Measurements from ENCODE around the gene GHRH.
A peak's percentile ranks its signal among the peaks of the same experiment; 100 is the strongest.

Gene GHRH

GRCh38 chr20:37290158-37290810 is 28.7 kb upstream of the GHRH start:
- DNase-seq: no peak

DNA sequence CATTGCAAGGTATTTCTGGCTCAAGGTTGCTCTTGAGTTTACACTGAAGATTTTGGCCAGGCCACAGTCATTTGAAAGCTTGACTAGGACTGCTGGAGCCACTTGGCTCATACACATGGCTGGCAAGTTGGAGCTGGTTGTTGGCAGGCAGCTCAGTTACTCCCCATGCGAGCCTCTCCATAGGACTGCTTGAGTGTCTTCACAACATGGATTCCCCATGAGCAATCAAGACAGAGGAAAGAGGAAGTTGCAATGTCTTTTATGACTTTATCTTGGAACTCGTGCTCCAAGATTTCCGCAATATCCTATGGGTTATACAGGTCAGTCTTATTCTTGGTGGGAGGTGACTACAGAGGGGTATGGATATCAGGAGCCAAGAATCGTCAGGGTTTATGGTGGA is 26.5 kb upstream of the GHRH start:
- no peak for DNase-seq

DNA sequence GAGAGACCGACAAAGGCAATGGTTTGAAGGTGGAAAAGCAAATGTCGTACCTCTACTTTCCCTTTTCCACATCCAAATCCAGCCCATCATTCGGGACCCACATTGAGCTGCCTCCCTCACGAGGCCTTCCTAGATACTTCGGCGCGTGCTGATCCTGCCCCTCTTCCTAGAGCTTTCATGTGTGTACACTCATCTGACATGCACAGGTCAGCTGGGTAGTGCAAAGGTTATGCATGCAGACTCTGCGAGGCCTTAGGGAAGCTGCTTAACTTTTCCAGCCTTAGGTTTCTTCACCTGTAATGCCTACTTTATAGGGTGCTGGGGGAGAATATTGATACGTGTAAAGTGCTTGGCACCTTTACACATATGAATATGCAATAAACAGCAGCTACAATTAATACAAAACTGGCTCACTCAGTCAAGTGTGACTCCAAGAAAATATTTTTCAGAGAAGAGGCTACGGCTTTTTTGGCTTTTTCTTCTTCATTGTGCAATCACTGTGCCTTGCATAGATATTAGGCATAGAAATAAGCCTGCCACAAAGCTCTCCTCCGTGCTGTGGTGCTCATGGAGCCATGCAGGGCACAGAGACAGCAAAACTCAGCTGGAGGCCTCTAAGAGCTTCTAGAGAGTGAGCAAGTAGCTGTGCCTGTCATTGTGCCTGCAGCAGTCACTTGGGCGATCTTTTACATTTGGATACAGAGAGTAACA is 24.2 kb upstream of the GHRH start:
- DNase-seq: no peak

DNA sequence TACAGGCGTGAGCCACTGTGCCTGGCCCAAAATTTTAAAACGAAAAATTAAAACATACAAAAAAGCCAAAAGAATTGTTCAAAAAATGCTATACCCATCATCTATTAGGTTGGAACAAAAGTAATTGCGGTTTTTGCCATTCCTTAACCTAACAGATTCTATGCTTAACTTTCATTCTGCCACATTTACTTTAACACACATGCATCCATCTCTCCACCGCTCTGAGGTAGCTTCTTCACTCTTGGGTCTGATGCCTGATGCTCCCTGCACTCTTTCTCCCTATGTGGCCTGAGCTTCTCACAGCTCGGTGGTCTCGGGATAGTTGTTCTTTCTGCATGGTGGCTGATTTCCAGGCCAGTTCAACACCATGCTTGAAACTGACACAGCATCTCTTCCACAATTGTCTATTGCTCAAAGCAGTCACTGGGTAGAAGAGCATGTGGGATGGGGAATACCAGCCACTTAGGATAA is 23.1 kb upstream of the GHRH start:
- no peak for DNase-seq

GRCh38 chr20:37283530-37284195 is 22.0 kb upstream of the GHRH start:
- DNase-seq: no peak

DNA sequence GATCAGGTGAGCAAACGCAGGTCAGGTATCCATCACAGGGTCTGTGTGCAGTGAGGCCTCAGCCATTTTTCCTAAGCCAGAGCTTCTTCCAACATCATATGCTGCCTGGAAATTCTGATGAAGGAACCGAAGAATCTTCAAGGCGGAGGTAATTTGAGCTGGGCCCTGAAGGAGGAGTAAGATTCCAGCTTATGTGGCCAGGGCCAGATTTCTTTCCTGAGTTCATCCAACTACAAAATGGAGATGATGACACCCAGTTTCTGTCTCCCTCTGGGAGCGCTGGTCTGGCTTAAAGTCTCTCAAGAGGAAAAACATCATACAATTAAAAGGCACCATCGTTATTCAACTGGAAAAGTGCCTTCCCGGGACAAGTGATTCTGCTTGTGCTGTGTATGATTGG is 20.9 kb upstream of the GHRH start:
- no peak for DNase-seq

- no peak for DNase-seq
Measured at GRCh38 chr20:37280403-37280802, 18.8 kb upstream of the GHRH start.

GRCh38 chr20:37279820-37280219 is 18.2 kb upstream of the GHRH start:
- DNase-seq: no peak

GRCh38 chr20:37278966-37279590 is 17.5 kb upstream of the GHRH start:
- no peak for DNase-seq

DNA sequence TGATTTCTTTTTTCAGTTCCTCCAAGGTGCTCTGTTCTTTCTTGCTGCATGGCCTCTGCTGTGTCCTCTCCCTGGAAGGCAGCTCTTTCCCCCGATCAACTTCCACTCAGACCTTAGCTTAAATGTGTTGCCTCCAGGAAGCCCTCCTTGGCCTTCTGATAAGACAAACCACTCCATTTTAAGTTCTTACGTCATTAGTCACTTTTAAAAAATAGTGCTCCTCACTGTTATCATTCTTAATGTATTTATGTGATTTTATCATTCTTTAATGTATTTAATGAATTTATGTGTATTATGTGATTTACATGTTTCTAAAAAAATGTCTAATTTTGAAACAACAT is 15.6 kb upstream of the GHRH start:
- no peak for DNase-seq

- no peak for DNase-seq
Measured at GRCh38 chr20:37276494-37277252, 15.1 kb upstream of the GHRH start.

DNA sequence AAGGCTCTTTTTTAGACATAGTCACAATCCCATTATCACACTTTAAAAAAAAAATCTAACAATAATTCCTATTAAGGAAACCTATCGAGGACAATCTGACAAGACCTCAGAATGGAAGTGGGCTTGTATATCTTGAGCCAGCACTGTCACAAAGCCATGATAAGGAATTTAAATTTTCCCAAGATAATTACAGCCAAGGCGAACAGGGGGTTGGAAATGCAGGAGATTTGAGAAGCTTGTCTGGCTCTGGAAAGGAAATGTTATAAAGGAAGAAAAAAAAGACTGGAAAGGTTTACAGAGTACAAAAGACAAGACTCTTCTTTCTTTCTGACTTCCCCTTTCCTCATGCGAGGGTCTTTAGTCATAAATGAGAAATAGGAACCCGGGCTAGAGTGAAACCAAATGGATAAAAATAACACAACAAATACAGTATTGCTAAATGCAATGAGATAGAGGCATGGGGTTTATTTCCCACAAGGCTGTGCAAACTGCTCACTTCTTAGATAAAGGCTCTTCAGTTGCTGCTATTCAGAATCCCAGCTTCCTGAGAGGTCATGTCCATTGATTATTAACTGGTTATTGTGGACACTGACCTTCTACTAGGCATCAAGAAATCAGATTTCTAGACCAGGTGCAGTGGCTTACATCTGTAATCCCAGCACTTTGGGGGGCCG is 13.4 kb upstream of the GHRH start:
- no peak for DNase-seq

- no peak for DNase-seq
Measured at GRCh38 chr20:37273988-37274387, 12.4 kb upstream of the GHRH start.

DNA sequence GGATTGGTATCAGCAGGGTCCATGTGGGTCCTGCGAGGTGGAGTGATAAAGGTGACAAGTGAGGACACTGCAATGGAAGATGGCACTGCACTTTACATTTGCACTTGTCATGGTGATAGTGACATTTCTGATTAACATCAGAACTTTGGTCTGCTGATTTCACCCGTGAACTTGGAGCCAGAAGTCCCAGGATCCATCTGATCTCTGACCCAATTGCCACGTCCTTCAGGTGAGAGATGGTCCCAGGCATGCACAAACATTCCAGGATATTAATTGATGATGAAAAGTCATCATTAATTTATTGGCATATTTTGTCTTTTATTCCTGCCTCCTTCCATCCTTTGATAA is 9.8 kb upstream of the GHRH start:
- no peak for DNase-seq

GRCh38 chr20:37270576-37271420 is 9.2 kb upstream of the GHRH start:
- DNase-seq: peak; percentile 25

- DNase-seq: no peak
Measured at GRCh38 chr20:37267667-37268313, 6.2 kb upstream of the GHRH start.

DNA sequence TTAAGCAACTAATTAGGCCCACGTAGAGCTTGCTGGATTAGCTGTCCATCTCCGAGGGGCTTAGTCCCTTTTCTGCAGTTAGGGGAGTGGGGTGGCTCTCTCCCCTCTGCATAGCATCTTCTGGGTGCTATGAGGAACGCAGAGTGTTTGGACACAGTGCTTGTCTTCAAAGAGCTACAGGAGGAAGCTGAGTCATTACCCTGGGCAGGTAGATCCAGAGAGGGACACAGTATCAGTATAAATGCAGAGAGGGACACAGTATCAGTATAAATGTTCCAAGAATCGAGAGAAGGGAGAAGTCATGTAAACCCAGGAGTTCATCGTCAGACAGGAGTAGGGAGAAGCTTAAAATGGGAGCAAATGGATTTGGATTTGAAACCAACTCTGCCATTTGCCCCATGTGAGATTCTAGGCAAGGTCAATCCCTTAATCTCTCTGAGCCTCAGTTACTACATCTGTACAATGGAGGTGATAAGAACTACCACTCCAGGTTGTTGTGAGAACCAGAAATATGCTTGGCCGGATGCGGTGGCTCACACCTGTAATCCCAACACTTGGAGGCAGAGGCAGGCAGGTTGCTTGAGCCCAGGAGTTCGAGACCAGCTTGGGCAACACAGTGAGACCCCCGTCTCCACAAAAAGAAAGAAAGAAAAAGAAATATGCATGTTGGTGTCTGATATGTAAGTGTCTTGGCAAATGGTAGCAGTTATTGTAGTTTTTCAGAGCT is 5.5 kb upstream of the GHRH start:
- DNase-seq: no peak

GRCh38 chr20:37265152-37265551 is 3.5 kb upstream of the GHRH start:
- no peak for DNase-seq

DNA sequence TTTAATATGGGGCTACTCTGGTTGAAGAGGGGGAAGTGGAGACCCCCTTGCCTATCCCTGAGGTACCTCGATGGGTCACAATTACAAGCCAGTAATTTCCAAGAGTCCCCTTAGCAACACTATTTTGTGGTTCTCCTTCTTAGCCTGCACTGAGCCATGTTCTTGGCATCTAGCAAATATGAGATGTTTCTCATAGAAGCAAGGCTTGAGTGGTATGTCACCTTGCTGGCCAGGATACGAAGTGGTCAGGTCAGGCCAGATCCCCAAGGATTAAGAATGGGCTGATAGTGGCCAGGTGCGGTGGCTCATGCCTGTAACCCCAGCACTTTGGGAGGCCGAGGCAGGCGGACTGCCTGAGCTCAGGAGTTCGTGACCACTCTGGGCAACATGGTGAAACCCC is 2.1 kb upstream of the GHRH start:
- DNase-seq: no peak

DNA sequence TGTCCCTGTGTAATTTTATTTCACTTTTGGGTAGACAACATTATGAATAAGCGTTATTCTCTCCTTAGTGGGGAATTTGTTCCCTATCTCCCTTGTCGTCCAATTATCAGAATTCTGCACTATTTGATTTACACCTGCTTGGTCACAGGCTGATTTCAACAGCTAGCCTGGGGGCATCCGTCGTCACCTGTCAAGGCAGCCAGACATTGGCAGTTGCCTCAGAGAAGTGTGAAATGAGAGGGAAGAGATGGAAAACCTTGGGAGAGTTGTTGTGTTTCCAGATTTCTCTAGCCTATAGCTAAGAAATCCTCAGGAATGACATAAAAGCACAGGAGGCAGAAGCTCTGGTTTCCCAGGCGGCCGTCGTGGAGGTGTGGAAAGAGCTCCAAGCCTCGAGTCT is 891 bp upstream of the GHRH start:
- DNase-seq: no peak

Data from CD4-positive, alpha-beta T cell treated with Interleukin-10 for 1 hour (primary cell).